Right kidney (tissue), 1 donor: ENCODE data around the gene HES1.

ENCODE experiments used
- DNase-seq: peaks from one replicate; pipeline ENCODE4 v3.0.0-alpha.2; 2016

HES1 gene

DNA sequence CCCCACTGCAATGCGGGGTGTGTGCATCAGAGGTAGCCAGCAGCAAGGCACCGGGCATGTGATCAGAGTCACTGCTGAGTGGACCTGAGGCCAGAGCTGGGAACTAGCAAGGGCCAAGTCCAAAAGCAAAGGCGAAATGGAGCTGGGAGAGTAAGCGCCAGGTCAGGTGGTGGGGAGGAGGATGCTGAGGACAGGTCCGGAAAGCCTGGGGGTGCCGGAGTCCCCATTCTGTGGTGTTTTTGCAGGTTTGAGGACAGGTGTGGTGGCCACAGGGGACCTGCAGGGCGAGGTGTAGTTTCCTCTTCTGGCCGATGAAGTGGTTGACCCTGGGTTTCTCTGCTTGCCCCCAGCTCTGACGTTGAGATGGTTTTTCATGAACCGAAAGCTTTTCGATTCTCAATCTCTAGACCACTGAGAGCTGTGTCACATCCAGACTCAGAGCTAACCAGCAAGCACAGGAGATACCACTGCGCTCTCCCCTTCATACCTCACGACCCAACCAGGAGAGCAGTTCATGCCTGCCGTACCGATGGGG is 35.0 kb upstream of the HES1 start:
- no peak for DNase-seq

DNA sequence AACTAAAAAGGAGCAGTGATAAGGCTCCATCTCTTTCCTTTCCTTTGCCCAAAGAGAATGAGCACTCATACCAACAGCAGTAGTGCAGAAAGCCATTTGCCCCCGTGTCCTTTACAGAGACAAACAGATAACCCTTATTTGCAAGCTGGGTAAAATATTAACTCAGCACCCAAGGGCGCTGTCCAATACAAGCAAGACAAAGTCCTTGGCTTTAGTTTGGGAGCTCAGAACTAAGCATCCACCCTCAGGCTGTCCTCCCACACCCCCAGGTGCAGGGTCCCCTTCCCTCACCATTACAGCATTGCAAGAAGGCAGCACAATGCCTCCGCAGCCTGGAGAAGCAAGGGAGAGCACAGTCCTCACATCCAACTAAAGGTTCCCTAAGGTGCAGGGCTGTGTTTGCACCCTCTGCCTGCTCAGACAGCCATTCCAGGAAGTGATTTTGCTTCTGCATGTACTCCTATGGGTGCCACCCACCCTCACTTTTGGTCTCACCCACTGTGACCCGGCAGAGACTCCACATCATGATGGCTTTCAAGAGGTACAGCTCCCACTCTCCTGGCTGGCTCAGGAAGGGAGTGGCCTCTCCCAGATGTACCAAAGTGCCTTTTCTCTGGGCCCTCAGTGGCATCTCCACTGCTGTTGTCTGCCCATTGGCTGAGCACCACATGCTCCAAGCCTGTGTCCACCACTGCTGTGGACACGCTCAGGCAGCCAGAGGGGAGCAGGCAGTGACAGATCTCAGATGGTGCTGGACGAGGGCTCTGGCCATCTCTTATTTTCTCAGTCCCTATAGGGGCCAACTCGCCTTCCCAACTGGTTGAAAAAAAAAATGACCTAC is 34.1 kb upstream of the HES1 start:
- DNase-seq = no peak

DNA sequence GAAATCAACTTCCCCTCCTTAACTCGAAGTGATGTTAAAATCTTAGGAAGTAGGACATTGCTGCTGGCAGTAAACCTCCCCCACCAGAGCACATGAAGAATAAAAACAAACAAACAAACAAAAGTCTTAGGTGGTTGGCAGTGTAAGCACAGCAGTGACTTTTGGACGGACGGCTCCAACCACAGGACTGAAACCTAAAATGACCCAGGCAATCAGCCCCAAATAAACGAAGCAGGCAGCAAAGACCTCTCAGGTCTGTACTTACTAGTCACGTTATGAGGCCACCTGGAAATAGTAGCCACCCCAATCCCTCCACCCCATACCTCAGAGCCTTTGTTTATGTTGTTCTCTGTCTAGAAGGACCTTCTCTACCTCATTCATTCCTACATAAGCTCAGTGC is 33.5 kb upstream of the HES1 start:
- no peak for DNase-seq

DNA sequence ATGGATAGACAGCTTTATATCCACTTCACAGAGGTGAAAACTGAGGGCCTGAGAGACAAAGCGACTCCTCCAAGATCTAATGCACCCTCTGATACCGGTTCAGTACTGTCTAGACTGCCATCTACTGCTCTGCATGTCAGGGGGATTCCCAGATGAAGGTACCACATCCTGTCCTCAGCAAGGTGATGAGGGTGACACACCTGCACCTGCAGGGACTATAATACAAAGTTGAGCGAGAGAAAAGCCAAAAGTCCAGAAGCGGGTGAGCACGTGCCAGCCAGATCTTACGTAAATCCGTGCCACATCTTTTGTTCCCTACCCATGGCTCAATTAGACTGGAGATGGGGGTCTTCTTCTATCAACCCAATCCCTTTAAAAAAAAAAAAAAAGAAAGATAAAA is 32.4 kb upstream of the HES1 start:
- no peak for DNase-seq

DNA sequence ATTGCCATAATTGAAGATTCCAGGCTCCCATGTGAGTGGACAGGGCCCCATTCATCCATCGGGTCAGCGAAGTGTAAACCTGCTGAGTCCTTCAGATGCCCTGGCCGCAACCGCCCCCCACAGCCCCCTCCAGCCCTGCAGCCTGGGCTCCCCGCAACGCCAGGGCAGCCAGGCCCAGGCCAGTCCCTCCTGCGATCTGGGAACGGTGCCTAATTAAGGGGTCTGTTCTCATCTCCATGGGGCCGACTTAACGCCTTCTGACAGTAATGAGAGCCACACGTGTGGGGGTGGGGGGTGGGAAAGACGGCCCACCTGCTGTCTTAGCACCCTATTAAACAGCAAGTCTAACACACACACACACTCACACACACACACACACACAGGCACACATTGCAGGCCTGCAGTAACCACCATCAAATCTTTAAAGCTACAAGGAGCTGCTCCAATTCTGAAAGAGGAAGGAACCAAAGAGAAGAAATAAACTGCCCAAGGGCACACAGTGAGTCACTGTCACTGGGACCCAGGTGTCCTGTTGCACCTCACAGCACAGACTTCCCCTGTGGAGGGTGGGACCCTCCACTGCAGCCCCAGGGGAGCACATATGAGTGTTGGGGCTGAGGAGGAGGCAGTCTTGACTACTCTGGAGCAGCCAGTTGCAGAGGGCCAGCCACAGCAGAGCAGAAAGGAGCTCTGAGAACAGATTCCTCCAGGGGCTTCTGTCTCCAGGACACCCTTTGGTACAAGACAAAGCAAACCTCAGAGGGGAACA is 31.8 kb upstream of the HES1 start:
- no peak for DNase-seq

DNA sequence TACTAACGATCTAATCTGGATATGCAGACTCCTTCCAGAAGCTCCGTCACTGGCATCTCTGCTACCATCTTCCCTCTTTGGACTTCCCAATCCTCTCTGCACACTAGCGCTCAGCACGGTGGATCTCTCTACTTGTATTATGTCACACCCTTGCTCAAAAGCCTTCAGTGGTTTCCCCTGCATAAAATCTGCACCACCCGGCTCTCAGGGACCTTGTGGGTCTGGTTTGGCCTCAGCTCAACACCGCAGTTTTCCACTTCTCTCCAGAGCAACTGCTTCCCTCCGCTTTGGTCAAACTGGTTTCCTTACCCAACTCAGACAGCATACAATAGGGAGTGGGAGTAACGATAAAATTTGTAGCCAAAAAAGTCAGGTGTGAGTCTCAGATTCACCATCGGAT is 30.7 kb upstream of the HES1 start:
- DNase-seq = no peak

DNA sequence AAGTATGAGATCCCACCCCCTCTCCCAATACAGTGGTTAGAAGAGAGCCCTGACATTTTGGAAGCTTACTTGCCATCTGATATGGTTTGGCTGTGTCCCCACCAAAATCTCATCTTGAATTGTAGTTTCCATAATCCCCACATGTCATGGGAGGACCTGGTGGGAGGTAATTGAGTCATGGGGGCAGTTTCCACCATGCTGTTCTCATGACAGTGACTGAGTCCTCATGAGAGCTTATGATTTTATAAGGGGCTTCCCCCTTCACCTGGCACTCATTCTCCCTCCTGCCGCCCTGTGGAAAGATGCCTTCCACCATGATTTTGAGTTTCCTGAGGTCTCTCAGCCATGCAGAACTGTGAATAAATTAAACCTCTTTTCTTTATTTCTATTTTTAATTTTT is 28.8 kb upstream of the HES1 start:
- no peak for DNase-seq

DNA sequence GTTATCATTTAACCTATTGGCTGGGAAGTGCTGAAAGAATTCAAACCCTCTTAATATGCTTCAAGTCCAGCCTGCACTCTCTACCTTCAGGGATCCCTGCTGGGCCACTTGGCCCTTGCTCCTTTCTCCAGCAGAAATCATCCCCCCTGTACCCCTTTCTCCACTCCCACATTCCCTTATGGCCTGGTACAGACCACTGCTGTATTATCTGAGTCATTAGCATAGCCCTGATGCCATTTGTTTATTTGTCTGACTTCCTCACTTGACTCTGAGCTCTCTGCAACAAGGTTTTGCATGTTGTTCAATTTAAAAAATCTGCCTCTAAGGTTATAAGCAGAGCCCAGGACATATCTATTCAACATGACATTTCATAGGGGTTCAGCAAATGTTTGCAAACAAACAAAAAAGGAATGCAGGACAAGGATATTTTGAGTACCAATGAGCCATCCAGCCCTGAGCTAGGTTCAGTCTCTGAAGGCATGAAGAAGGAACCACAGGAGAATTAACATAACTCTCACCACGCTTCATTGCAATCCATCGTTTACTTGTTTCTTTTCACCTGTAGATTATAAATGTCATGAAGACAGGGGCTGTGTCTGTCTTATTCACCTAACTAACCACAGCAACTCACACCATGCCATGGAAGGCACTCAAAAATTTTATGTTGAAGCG is 26.6 kb upstream of the HES1 start:
- no peak for DNase-seq

DNA sequence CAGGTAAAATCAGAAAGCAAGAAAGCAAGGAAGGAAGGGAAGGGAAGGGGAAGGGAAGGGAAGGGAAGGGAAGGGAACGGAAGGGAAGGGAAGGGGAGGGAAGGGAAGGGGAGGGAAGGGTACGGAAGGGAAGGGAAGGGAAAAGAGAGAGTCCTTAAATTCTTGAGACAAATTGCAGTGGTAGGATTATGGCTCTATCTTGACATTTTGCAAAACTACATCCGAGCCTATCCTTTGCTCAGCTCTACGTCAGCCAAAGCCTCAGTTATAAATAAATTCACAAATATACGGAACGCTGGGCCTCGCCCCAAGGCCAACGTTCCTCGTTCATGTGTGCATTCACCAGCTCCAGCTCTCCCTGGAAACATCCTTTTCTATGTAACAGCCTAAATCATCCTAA is 25.5 kb upstream of the HES1 start:
- DNase-seq = no peak

DNA sequence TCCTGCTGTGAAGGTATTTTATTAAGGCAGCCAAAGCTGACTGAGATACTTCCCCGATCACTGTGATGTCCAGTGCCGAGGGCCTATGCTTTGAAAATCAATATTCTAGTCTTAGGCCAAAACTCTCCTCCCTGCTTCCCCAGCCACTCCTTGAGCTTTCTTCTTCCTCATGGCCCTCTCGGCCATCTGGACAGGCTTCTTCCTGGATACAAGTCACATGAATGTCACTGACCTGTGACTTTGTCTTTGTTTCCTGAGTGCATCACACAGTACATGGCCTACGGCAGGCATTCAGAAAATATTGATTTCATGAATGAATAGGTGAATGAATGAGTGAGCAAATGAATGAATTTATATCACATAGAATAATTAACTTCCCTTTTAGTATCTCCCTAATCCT is 24.6 kb upstream of the HES1 start:
- DNase-seq = no peak

DNA sequence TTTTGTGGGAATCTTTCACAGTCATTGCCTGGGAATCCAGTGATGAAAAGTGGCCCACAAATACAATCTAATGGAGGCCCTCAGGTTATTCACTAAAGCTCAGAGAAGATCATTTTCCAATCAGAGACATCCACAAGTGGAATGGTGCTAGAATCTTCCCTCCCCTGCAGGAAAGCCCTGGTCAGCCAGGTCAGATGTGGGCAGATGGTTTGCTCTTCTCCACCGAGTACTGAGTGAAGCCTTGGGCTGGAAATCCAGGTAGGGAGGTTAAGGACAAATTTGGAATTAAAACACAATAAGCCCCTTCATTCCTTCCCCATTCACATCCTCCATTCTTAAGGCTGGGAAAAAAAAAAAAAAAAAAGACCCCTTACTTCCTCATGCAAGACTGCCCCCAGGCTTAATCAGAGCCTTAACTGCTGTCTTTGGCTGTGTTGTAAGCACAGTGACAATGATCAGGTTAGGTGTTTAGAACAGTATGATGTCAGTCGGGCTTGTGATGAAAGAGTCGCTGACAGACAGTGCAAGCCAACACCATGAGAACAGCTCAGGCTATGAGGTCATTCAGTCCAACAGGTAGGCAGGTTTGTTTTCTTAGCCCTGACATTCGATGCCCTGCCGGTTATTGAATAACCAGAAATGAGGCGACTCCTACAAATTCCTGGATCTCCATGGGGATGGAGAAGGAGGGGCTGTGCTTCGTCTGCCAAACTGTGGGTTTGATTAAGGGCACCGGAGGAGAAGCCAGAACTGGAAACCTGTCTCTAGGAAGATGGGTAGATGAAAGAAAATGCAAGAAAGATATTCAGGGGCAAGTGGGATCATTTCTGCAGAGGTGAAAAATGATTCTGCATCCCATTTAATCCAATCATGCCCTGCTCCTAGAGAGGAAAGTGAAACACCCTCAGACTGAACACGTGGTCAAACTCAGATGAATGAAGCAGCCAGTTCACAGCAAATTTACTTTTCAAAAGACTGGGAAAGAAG is 23.5 kb upstream of the HES1 start:
- peak; percentile 74 for DNase-seq

DNA sequence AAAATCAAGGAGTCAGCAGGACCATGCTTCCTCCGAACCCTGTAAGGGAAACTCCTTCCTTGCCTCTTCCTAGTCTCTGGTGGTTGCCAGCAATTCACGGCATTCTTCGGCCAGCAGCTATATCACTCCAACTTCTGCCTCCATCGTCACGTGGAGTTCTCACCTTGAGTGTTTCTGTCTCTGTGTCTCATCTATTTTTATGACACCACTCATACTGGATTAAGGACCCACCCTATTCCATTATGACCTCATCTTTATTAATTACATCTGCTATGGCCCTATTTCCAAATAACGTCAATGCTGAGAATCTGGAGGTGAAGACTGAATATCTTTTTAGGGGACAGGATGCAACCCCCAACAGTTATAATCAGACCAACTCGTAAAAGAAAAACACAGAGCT is 21.8 kb upstream of the HES1 start:
- no peak for DNase-seq

DNA sequence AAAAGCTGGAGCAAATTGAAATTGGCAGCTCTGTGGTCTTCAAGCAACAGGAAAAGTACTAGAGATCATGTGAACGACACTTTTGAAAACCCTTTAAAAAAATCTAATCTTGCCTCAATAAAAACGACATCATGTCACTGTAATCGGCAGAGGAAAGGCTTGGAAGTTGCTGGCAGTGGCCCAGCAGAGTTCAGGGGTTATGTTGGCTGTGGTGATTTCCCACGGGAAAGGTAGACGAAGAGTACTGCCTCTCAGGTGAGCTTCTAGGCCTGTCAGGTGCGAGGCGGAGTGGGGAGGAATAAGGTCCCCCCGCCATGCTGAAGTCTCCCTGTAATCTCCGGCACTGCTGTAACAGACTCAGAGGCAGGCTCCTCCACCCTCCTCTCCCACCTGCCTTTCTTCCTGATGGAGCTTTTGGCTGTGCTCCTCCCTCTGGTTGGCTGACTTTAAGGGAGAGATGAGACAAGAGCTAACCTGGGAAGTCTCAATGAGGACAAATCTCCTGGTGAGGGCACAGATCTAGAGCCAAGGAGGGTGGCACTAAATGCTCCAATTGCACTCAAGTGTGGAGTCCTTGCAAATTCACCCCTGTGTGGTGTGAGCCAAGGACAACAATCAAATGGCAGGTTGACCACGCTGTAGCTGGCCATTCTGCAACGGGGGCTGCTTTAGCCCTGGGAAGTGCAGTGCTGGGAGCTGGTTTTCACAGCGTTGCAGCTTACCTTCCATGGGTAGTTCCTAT is 18.7 kb upstream of the HES1 start:
- DNase-seq = no peak

DNA sequence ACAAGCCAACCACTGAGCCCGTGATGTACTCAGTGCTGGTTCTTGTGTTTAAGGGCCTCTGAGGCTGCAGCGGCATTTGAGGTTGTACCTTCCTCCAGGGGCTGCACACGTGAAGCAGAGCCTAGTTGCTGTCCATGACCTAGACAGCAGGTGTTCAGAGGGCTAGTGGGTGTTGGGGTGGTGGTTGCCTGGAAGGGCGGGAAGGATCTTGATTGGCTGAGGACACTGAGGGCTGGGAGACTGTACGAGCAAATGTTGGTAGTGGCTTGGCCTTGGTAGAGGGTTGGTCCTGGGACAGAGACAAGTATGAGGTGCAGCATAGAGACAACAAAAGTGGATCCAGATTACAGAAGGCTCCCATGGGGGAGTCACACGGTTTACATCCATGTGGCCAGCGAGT is 17.0 kb upstream of the HES1 start:
- DNase-seq = no peak

DNA sequence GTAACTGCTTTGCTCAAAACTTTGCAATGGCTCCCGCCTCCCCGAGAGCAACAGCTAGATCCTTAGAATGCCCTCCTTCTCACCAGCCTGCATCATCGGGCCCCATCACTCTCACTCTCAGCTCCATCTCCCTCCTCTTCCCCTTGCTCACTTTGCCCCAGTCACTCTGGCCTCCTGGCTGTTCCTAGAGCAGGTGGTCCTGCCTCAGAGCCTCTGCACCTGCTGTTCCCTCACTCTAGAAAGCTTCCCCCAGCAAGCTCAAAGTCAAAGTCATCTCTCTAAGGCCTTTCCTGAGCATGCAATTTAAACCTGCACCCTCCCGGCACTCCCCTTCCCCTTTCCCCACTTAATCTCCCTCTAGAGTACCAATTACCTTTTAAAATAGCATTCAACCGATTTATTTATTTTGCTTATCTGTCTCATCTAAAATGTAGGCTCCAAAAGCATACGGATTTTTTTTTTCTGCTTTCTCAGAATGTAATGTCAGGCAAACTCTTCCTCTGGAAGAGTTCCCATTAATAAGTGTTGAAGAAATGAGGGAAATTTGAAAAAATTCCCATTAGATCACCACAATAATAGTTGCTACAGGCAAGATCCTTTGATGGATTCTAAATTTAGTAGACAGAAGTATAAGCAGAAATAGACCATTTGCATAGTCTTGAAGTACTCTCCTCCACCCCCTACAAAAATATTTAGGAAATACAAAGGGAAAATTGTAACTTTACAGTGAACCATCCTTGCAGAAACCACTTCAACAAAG is 15.9 kb upstream of the HES1 start:
- DNase-seq = no peak

DNA sequence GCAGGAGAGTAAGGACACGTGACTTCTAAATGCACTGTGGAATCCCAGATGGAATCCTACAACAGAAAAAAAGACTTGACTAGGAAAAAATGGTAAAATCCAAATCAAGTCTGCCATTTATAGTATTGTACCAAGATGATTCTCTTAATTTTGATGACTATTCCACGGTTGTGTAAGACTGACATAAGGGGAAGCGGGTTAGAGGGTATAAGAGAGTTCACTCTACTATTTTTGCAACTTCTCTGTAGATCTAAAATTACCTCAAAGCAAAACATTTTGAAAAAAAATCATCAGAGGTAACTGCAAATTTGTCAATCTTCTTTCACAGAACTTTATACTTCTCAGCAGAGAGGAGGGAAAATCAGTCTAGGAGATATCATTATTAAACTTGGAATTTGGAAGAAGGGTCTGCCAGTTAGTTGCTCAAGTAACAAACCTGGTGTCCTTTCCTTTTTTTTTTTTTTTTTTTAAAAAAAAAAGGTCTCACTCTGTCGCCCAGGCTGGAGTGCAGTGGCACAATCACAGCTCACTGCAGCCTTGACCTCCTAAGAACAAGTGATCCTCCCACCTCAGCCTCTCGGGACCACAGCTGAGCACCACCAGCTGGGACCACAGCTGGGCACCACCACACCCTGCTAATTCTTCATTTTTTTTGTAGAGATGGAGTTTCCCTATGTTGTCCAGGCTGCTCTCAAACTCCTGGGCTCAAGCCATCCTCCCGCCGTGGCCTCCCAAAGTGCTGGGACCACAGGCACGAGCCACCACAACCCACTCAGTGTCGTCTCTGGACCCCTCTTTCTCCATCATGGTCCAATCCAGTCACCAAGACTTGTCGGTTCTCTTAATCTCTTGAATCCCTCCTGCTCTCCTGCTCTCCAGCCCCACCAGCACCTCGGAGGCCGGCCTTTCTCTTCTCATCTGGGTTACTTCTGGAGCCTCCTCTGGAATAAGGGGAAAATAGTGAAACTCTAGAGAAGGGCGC is 14.9 kb upstream of the HES1 start:
- no peak for DNase-seq

DNA sequence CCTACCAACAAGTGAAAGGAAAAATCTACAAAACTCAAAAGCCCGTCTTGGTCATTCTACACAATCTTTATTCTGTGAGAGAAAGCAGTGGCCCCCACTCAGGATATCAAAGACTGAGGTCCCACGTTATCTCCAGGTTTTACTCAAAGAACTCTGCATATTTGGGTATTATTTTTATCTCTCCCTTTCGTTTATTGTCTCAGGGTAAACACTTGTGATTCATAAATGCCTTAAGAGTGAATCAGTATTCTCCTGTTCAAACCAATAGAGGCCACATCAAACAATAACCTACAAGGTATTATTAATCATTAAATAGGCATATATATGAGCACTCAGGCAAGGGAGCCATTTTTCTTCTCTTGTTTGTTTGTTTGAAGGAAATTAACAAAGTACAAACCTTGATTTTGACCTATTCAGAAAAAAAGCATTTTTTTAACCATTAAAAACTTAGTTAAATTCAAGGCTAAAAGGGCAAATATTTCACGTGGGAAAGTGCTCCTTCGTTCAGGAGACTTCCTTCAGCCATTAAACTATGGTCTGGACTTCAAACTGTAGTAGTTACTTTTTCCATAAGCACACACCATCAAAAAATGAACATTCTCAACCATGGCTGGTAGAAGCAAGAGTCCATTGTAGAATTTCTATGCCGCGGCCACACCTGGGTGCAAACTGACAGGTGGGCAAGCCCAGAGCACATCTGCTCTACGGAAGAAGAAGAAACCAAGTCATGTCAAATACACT is 13.9 kb upstream of the HES1 start:
- no peak for DNase-seq

DNA sequence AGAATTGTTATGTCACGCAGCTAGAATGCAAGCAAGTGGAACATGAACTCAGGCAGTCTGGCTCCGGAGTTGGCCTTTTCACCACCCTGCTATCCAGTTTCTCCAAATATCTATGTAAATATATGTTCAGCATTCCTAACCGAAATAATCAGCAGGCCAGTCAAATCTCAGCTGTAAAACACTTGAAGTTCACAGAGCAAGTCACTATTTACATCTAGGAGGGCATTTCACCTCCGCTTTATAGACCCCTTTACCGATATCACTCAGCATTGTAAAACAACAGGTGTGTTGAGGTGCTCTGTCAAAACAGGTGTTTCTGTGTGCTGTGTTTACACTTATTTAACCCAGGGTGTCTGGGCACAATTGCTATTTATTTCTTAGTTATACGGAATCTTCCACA is 12.2 kb upstream of the HES1 start:
- no peak for DNase-seq
